RWPE2 (cell line): ENCODE measurements around the gene LUC7L2.
A peak's percentile ranks its signal among the peaks of the same experiment; 100 is the strongest.
"Not testable (repeated sequence)": the region's sequence is repeated elsewhere in the genome, so short reads cannot be mapped to it uniquely, and the experiment has no call there.

Experiments used
- ATAC-seq: fragments of 200-7000 bp; cut with Tn5 transposase; 3 replicates; pipeline ENCODE4 v1.9.1; 2021; ENCODE audit warnings: low read depth
- DNase-seq: peaks from one replicate; pipeline ENCODE4 v3.0.0-alpha.2; 2020; ENCODE audit warnings: low spot score
- H3K27ac ChIP-seq: fragments of 450-650 bp; 2 replicates; pipeline ENCODE4 v1.5.1; 2017; ENCODE audit warnings: mild to moderate bottlenecking; ENCODE audit not compliant: poor library complexity, severe bottlenecking
- H3K27me3 ChIP-seq: fragments of 250-450 bp; sonication (Bioruptor Pico); 2 replicates; pipeline ENCODE4 v1.5.1; 2021; ENCODE audit warnings: mild to moderate bottlenecking, moderate library complexity; ENCODE audit not compliant: insufficient read depth, poor library complexity, severe bottlenecking
- H3K36me3 ChIP-seq: fragments of 250-450 bp; sonication (Bioruptor Pico); 2 replicates; pipeline ENCODE4 v1.5.1; 2020; ENCODE audit warnings: low read depth, mild to moderate bottlenecking, moderate library complexity
- H3K4me1 ChIP-seq: fragments of 250-450 bp; sonication (Bioruptor Pico); 2 replicates; pipeline ENCODE4 v1.5.1; 2021; ENCODE audit warnings: mild to moderate bottlenecking, moderate library complexity; ENCODE audit not compliant: insufficient read depth, poor library complexity, severe bottlenecking
- H3K4me3 ChIP-seq: fragments of 250-450 bp; sonication (Bioruptor Pico); 2 replicates; pipeline ENCODE4 v1.5.1; 2021; ENCODE audit warnings: mild to moderate bottlenecking, moderate library complexity; ENCODE audit not compliant: severe bottlenecking
- H3K9me3 ChIP-seq: fragments of 250-450 bp; sonication (Bioruptor Pico); 2 replicates; pipeline ENCODE4 v1.5.1; 2021; ENCODE audit warnings: mild to moderate bottlenecking, moderate library complexity; ENCODE audit not compliant: severe bottlenecking
- CTCF ChIP-seq: fragments of 450-650 bp; IDR thresholded peaks from one replicate; pipeline ENCODE4 v1.5.1; 2017; ENCODE audit warnings: mild to moderate bottlenecking, moderate library complexity; ENCODE audit not compliant: poor library complexity, severe bottlenecking

The LUC7L2 gene

DNA sequence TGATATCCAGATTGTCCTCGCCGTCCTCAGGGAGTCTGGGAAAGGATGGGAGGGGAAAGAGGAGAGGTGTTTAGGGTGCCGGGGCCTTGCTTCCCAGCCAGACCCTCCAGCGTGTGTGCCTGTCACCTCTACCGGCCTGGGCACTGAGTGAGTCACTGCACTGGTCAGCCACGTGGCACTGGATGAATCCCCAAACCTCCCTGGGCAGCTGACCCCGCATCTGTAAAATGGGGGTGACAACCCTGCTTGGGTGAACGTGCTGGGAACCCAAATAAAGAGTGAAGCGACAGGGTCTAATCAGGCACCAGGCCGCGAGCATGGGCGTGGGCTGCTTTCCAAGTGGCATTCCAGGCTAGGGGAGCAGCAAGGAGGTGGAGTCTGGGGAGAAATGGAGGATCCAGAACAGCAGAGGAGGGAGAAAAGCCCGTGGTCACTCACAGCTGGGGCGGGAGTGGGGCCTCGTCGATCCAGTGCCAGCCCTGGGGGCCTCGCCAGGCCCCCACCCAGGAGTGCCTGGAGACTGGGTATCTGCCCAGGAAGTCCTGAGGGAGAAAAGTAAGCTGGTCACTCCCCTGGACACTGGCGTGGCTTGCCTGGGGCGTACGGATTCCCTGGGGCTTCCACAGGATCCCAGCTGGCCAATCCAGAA, 94.1 kb downstream of the LUC7L2 start:
- H3K9me3 ChIP-seq = no peaks in the 10 kb centered on the region
- H3K4me1 ChIP-seq = peaks cover 10% of the 10 kb centered on the region
- no peaks in the 10 kb centered on the region for H3K27me3 ChIP-seq
- no peaks in the 10 kb centered on the region for H3K36me3 ChIP-seq
- TF ChIP-seq CTCF = no peak
- H3K4me3 ChIP-seq = no peak overlapping the region
- no peak for ATAC-seq
- no peak for DNase-seq
- H3K27ac ChIP-seq = no peak overlapping the region

GRCh38 chr7:139455789-139456188, 96.1 kb downstream of the LUC7L2 start:
- Histone ChIP-seq H3K27me3 (no peaks in the 10 kb centered on the region), H3K4me1 (peaks cover 10% of the 10 kb centered on the region), H3K9me3 (no peaks in the 10 kb centered on the region), H3K36me3 (no peaks in the 10 kb centered on the region), H3K4me3 (no peak overlapping the region), H3K27ac (no peak overlapping the region)
- DNase-seq = no peak
- no peak for TF ChIP-seq CTCF
- ATAC-seq = no peak

- Histone ChIP-seq H3K36me3 (no peaks in the 10 kb centered on the region), H3K4me3 (no peak overlapping the region), H3K27me3 (no peaks in the 10 kb centered on the region), H3K9me3 (no peaks in the 10 kb centered on the region), H3K4me1 (peaks cover 10% of the 10 kb centered on the region), H3K27ac (no peak overlapping the region)
- no peak for ATAC-seq
- DNase-seq = no peak
- no peak for TF ChIP-seq CTCF
Observed at GRCh38 chr7:139456511-139456910, 96.8 kb downstream of the LUC7L2 start.

GRCh38 chr7:139457153-139457946, 97.7 kb downstream of the LUC7L2 start:
- DNase-seq (no peak), ATAC-seq (peak; percentile 88)
- H3K4me1 ChIP-seq = peaks cover 10% of the 10 kb centered on the region
- no peaks in the 10 kb centered on the region for H3K36me3 ChIP-seq
- H3K9me3 ChIP-seq = no peaks in the 10 kb centered on the region
- H3K4me3 ChIP-seq = no peak overlapping the region
- H3K27me3 ChIP-seq = no peaks in the 10 kb centered on the region
- TF ChIP-seq CTCF = no peak
- H3K27ac ChIP-seq = peak overlapping the region; percentile 4

GRCh38 chr7:139463421-139463820, 103.7 kb downstream of the LUC7L2 start:
- not testable (repeated sequence) for H3K36me3 ChIP-seq, H3K4me1 ChIP-seq, H3K9me3 ChIP-seq, DNase-seq, H3K27ac ChIP-seq, ATAC-seq, H3K4me3 ChIP-seq, H3K27me3 ChIP-seq

GRCh38 chr7:139464511-139464910, 104.8 kb downstream of the LUC7L2 start:
- not testable (repeated sequence) for H3K36me3 ChIP-seq, H3K27ac ChIP-seq, H3K27me3 ChIP-seq, H3K9me3 ChIP-seq, H3K4me1 ChIP-seq, ATAC-seq, H3K4me3 ChIP-seq, DNase-seq

DNA sequence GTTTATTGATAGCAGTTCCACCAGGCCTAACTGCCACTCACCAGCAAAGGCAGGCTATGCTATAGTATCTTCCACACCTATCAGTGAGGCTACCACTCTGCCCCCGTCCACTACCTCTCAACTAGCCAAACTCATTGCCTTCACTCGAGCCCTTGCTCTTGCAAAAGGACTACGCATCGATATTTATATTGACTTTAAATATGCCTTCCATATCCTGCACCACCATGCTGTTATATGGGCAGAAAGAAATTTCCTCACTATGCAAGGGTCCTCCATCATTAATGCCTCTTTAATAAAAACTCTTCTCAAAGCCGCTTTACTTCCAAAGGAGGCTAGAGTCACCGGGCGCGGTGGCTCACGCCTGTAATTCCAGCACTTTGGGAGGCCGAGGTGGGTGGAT, 105.4 kb downstream of the LUC7L2 start:
- not testable (repeated sequence) for H3K4me1 ChIP-seq, ATAC-seq, DNase-seq, H3K27ac ChIP-seq, H3K36me3 ChIP-seq, H3K4me3 ChIP-seq, H3K9me3 ChIP-seq, H3K27me3 ChIP-seq

GRCh38 chr7:139467729-139468128, 108.0 kb downstream of the LUC7L2 start:
- DNase-seq, H3K27ac ChIP-seq, H3K36me3 ChIP-seq, H3K4me3 ChIP-seq, ATAC-seq, H3K9me3 ChIP-seq, H3K4me1 ChIP-seq, H3K27me3 ChIP-seq: not testable (repeated sequence)
